NCI-H345 treated with DMSO at 0.1 percent for 48 hours (cell line): ENCODE measurements around the gene PI4K2B.
"Not testable (repeated sequence)": the region's sequence is repeated elsewhere in the genome, so short reads cannot be mapped to it uniquely, and the experiment has no call there.

Source experiments
- DNase-seq: peaks from one replicate; lab custom pipeline; 2025; ENCODE audit not compliant: unreplicated experiment; lab: John Stamatoyannopoulos, UW

PI4K2B gene

DNA sequence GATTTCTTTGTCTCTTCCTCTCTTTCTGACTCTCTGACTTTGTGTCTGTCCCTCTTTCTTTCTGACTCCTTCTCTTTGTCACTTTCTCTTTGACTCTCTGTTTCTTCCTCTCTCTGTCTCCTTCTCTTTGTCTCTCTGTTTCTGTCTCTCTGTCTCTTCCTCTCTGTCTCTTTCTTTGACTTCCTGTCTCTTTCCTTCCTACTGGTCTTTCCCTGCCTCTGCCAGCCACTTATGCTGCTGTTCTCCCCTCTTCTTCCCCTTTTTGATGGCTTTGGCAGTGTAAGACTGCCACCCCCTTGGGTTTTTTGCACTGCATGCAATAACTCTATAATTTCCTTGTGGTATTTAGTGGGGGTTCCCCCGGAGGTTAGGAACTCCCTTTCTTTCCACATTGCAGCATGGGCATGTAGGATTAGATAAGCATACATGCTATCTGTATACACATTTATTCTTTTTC lies 6.9 kb downstream of the PI4K2B start:
- not testable (repeated sequence) for DNase-seq

GRCh38 chr4:25242195-25242594 lies 8.4 kb downstream of the PI4K2B start:
- DNase-seq: not testable (repeated sequence)

DNA sequence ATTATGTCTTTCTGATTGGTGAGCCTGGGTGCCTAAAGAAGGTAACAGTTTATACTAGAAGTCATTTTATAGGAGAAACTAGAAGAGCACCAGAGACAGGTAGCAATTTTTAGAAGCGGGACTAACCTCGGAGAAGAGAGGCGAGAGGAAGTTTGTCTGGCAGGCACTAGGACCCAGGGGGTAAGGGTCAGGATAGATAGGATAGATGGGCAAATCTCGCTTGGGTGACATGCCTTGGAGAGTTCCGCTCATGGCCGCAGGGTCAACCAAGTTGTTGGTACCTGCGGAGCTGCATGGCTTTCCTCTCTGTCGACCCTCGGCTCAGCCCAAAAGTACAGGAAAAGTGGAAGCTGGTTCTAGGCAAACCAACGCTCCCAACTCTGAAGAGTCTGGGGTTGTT lies 11.3 kb downstream of the PI4K2B start:
- no peak for DNase-seq

GRCh38 chr4:25246680-25247611 lies 13.1 kb downstream of the PI4K2B start:
- DNase-seq: no peak

DNA sequence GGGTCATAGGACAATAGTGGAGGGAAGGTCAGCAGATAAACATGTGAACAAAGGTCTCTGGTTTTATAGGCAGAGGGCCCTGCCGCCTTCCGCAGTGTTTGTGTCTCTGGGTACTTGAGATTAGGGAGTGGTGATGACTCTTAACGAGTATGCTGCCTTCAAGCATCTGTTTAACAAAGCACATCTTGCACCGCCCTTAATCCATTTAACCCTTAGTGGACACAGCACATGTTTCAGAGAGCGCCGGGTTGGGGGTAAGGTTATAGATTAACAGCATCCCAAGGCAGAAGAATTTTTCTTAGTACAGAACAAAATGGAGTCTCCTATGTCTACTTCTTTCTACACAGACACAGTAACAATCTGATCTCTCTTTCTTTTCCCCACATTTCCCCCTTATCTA lies 15.0 kb downstream of the PI4K2B start:
- DNase-seq: not testable (repeated sequence)

GRCh38 chr4:25249494-25249893 lies 15.7 kb downstream of the PI4K2B start:
- DNase-seq: not testable (repeated sequence)

GRCh38 chr4:25252230-25253070 lies 18.6 kb downstream of the PI4K2B start:
- no peak for DNase-seq

- DNase-seq: no peak
Observed at GRCh38 chr4:25253071-25253445, 19.2 kb downstream of the PI4K2B start.

DNA sequence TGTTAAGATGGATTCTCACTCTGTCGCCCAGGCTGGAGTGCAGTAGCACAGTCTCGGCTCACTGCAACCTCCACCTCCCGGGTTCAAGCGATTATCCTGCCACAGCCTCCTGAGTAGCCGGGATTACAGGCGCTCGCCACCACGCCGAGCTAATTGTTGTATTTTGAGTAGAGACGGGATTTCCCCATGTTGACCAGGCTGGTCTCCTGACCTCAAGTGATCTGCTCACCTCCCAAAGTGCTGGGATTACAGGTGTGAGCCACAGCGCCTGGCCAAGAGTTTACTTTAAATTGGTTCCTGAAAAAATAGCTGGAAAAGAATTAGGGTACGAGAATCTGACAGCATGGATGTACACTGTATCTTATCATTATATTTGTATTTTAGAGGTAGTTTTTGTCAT lies 20.0 kb downstream of the PI4K2B start:
- DNase-seq: not testable (repeated sequence)

GRCh38 chr4:25258980-25259578 lies 25.2 kb downstream of the PI4K2B start:
- DNase-seq: no peak

DNA sequence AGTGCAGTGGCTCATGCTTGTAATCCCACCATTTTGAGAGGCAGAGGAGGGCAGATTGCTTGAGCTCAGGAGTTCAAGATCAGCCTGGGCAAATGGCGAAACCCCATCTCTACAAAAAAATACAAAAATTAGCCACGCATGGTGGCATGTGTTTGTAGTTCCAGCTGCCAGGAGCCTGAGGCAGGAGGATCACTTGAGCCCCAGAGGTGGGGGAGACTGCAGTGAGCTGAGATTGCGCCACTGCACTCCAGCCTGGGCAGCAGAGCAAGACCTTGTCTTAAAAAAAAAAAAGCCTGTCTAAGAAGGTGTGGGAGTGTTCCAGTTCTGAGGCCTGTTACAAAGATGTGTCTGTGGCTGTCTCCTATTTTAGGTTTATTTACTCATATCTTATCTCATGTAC lies 38.0 kb downstream of the PI4K2B start:
- DNase-seq: no peak

- no peak for DNase-seq
Observed at GRCh38 chr4:25280210-25280609, 46.4 kb downstream of the PI4K2B start.

GRCh38 chr4:25283948-25284347 lies 50.1 kb downstream of the PI4K2B start:
- no peak for DNase-seq

GRCh38 chr4:25284466-25284865 lies 50.6 kb downstream of the PI4K2B start:
- DNase-seq: no peak

- DNase-seq: no peak
Observed at GRCh38 chr4:25290490-25291067, 56.7 kb downstream of the PI4K2B start.

DNA sequence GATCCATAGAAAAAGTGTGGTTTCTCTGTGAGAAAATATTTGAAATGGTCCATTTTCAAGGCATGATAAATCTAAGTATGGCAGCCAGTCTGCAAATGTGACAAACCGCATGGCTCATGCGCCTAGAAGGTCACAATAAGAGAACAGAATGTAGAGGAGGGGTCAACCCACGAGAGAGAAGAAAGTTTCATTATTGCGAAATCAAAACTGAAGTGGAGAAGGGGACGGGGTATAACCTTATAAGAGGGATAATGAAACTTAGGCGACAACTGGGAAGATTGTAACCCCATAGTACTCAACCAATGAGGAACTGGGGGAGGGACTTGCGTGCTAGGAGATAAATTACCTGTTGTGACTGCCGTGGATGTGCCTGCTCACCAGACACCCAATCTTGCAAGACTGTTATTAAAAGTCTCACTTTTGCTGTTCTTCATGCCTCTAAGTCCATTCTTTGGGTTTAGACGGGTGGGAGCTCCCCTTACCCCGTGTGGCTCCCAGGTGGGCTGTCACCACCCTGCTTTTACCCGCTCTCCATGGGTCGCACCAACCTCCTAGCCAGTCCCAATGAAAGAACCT lies 57.4 kb downstream of the PI4K2B start:
- DNase-seq: no peak

DNA sequence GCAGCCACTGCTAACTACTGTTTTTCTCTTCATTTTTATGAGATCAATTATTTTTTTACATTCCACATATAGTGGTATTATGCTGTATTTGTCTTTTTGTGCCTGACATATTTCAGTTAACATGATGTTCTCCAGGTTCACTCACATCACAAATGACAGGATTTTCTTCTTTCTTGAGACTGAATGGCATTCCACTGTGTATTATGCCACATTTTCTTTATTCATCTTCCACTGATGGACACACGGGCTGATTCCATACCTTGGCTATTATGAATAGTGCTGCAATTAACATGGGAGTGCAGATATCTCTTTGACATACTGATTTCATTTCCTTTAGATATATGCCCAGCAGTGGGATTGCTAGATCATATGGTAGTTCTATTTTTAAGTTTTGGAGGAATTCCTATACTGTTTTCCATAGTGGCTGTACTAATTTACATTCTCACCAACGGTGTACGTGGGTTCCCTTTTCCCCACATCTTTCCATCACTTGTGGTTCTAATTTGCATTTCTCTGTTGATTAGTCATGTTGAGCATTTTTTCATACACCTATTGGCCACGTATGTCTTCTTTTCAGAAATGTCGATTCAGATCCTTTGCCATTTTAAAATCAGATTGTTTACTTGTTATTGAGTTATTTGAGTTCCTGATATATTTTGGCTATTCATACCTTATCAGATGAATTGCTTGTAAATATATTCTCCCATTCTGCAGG lies 63.9 kb downstream of the PI4K2B start:
- no peak for DNase-seq

DNA sequence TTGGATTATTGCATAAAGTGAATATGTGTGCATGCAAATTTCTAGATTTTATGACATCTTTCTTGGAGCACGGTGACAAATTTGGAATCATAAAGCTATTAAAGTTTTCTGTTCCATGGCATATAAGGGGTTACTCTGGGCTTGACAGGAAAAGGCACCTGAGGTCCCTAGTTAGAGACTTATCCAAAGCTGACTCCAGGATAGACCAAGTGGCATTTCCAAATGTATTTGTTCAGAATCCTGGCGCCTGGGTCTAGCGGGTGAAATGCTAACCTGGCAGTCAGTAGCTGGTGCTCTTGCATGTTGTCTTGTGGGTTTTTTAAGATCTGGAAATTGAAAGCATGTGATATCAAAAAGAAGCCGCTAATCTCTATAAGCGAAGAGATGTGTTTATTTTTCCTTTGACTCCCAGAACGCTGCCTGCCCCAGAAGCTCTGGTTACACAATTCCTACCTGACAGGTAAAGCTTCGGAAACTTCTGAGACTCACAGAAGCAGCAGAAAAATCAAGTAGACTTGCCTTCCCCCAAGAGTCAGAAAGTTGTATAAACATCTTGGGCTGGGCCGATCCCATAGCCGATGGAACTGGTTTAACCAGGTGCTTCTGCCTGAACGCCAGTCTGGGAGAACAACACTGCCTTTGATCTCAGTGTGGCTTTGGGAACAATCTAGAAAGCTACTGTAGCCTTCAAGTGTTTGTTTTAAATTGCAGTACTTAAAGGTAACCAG lies 65.8 kb downstream of the PI4K2B start:
- DNase-seq: no peak

GRCh38 chr4:25301471-25301870 lies 67.6 kb downstream of the PI4K2B start:
- DNase-seq: no peak
